Epithelial cell of proximal tubule (primary cell): Measurements from ENCODE around the gene LTBR. TPM values are rescaled to one million over a fixed set of nuclear protein-coding genes. Genes with fewer than 3 reads are reported as not detected.
"Not testable (repeated sequence)": the region's sequence is repeated elsewhere in the genome, so short reads cannot be mapped to it uniquely, and the experiment has no call there.

Experiments used
- DNase-seq: peaks from one replicate; pipeline ENCODE4 v3.0.0-alpha.2; 2011; ENCODE audit warnings: low read depth
- H3K4me3 ChIP-seq: 2 replicates; pipeline ENCODE4 v1.5.1; 2011; ENCODE audit warnings: low read depth, mild to moderate bottlenecking, low read length
- CTCF ChIP-seq: conservative IDR thresholded peaks from 2 replicates; pipeline ENCODE4 v1.5.1; 2012; ENCODE audit warnings: low read depth, mild to moderate bottlenecking, low read length
- total RNA-seq: library from RNA; depleted of rRNA; stranded (reverse); fragments of >200 nt; gene quantifications from 2 replicates; pipeline ENCODE4 v1.2.3, GENCODE V29; 2015

LTBR gene
- total RNA-seq, 1 donor from 2014 or later = 152 TPM

- H3K4me3 ChIP-seq = peak within 1 kb of the TSS; percentile 95
- no peak for DNase-seq
- no peak for TF ChIP-seq CTCF
Measured at GRCh38 chr12:6341417-6342139, 42.4 kb upstream of the LTBR start, which contains the start of gene TNFRSF1A. Gene TNFRSF1A, minus strand, starts transcription at chr12:6342076. Its CDS starts 262 bp downstream, at chr12:6341814.

GRCh38 chr12:6342140-6342889 is 41.6 kb upstream of the LTBR start:
- DNase-seq = no peak
- no peak for TF ChIP-seq CTCF
- peak overlapping the region; percentile 95 for H3K4me3 ChIP-seq

GRCh38 chr12:6343518-6343917 is 40.4 kb upstream of the LTBR start:
- no peak for DNase-seq
- TF ChIP-seq CTCF = no peak
- H3K4me3 ChIP-seq = no peak overlapping the region

- DNase-seq, H3K4me3 ChIP-seq: not testable (repeated sequence)
Measured at GRCh38 chr12:6344101-6344660, 39.8 kb upstream of the LTBR start.

- no peak for TF ChIP-seq CTCF
- DNase-seq = peak; percentile 90
- no peak overlapping the region for H3K4me3 ChIP-seq
Measured at GRCh38 chr12:6345319-6346091, 38.5 kb upstream of the LTBR start.

- DNase-seq = no peak
- TF ChIP-seq CTCF = no peak
Measured at GRCh38 chr12:6346235-6346832, 37.6 kb upstream of the LTBR start.

More at GRCh38 chr12:6346235-6346832, 37.6 kb upstream of the LTBR start:
- no peak overlapping the region for H3K4me3 ChIP-seq
